Measurements from ENCODE around the gene PIK3CA. TPM values are rescaled to one million over a fixed set of nuclear protein-coding genes. Genes with fewer than 3 reads are reported as not detected.
"Not testable (repeated sequence)": the region's sequence is repeated elsewhere in the genome, so short reads cannot be mapped to it uniquely, and the experiment has no call there.

The PIK3CA gene
- total RNA-seq, 1 experiment from 2014 or later: 13.4 TPM

DNA sequence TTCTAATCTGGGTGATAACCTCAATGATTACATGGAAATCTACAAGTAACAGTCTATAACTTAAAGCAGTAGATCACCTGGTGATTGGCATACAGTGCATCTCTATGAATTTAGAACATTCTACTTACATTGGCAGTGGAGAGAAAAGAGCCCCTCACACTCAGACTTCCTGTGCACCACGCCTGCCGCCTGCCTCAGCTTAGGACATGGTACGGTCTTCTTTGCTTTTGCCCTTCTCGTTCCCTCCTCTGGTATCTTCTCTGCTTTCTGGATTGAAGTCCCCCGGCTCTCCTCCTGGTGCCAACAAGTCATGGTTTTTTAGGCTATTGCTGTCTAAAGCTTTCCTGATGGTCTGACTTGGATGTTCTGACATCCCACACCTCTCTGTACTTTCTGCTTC lies 110.7 kb downstream of the PIK3CA start:
- Histone ChIP-seq H3K27me3 (ENCODE audit: low read length) (no peaks in the 10 kb centered on the region), H2AFZ (ENCODE audit: low read length) (no peak overlapping the region), H3K4me1 (ENCODE audit: insufficient read depth, low read length) (peaks cover 11% of the 10 kb centered on the region), H3F3A (ENCODE audit: low read length, unreplicated experiment) (no peaks in the 10 kb centered on the region), H3K4me2 (ENCODE audit: low read length) (no peak overlapping the region), H3K4me3 (ENCODE audit: low read length) (no peak overlapping the region), H3K9me2 (replicated peaks; ENCODE audit: low read length) (no peaks in the 10 kb centered on the region), H3K9me3 (ENCODE audit: low read length) (no peaks in the 10 kb centered on the region), H3K9ac (ENCODE audit: low read length) (no peak overlapping the region), H3K79me2 (ENCODE audit: low read length) (no peaks in the 10 kb centered on the region), H3K36me3 (ENCODE audit: low read depth, low read length) (no peaks in the 10 kb centered on the region), H4K20me1 (ENCODE audit: low read length) (no peaks in the 10 kb centered on the region), H3K27ac (ENCODE audit: low read length) (no peak overlapping the region)
- no peak for TF ChIP-seq EZH2 (IDR thresholded peaks at IDR 0.05; ENCODE audit: low read length, unreplicated experiment)
- TF ChIP-seq, protein P1, sequence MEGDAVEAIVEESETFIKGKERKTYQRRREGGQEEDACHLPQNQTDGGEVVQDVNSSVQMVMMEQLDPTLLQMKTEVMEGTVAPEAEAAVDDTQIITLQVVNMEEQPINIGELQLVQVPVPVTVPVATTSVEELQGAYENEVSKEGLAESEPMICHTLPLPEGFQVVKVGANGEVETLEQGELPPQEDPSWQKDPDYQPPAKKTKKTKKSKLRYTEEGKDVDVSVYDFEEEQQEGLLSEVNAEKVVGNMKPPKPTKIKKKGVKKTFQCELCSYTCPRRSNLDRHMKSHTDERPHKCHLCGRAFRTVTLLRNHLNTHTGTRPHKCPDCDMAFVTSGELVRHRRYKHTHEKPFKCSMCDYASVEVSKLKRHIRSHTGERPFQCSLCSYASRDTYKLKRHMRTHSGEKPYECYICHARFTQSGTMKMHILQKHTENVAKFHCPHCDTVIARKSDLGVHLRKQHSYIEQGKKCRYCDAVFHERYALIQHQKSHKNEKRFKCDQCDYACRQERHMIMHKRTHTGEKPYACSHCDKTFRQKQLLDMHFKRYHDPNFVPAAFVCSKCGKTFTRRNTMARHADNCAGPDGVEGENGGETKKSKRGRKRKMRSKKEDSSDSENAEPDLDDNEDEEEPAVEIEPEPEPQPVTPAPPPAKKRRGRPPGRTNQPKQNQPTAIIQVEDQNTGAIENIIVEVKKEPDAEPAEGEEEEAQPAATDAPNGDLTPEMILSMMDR (conservative IDR thresholded peaks at IDR 0.05; ENCODE audit: low read depth, low read length): no peak
- TF ChIP-seq EZH2phosphoT487 (IDR thresholded peaks at IDR 0.05; ENCODE audit: borderline replicate concordance, low read length): no peak
- ChIA-PET CTCF (no interaction called here), POLR2A (ENCODE audit: unreplicated experiment) (no interaction called here)
- intact Hi-C loops (cut with micrococcal nuclease): no loop called here
- DNase-seq (no peak), ATAC-seq (no peak)
- BruUV-seq (replicated peaks): no TSS peak

DNA sequence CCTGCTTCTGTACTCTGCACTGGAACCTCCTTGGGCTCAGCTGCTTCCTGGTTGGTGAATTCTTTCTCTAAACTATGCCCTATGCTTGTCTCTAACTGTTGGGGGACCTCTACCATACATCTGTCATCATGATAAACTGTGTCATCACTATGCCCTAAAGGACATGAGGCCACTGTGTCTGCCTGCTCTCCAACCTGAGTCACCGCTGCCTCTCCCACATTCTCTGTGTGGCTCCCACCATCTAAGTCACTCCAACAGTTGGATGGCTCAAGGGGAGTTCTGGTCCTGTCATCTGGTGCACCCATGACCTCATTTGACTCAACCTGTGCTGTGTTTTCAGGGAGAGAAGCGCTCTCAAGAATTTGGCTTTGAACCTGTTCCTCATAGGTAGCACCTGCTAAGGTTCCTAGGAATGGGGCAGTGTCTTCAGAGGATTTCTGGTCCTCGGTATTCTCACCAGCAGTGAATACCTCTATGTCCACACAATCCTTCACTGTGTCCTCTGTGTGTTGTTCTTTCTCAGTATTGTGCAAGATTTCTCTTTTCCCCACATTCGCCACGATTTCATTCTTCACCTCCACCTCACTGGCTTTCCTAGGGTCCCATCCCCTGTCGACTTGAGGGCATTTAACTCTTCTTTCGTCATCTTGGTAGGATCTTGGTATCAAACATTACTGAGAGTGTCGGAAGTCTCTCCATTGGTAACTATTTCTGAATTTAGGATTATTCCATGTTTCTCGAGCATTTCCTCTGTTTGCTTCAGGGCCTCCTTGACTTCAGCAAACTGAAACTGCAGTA lies 112.0 kb downstream of the PIK3CA start:
- H3K27ac ChIP-seq (ENCODE audit: low read length); H3F3A ChIP-seq (ENCODE audit: low read length, unreplicated experiment); H3K36me3 ChIP-seq (ENCODE audit: low read depth, low read length); H3K9ac ChIP-seq (ENCODE audit: low read length); DNase-seq; H3K27me3 ChIP-seq (ENCODE audit: low read length); H4K20me1 ChIP-seq (ENCODE audit: low read length); POLR2A ChIA-PET (ENCODE audit: unreplicated experiment); H3K9me2 ChIP-seq (replicated peaks; ENCODE audit: low read length); H3K79me2 ChIP-seq (ENCODE audit: low read length); ATAC-seq; H3K9me3 ChIP-seq (ENCODE audit: low read length): not testable (repeated sequence)
- H3K4me1 ChIP-seq (ENCODE audit: insufficient read depth, low read length): peaks cover 11% of the 10 kb centered on the region
- CTCF ChIA-PET: interaction anchor here (0.5 to 0.6 kb wide), 2 partner anchors 61 to 160 kb away, joined by 3 read pairs; no protein-coding TSS in a partner anchor
- BruUV-seq (replicated peaks): TSS peak; percentile 68
- peak overlapping the region; percentile 91 for H3K4me2 ChIP-seq (ENCODE audit: low read length)
- peak overlapping the region; percentile 97; the same call in 1 of the 2 replicates for H2AFZ ChIP-seq (ENCODE audit: low read length)
- intact Hi-C loops (cut with micrococcal nuclease): loop anchor here (2.0 to 5.0 kb wide), 3 partner anchors 57 to 153 kb away; no protein-coding TSS in a partner anchor
- H3K4me3 ChIP-seq (ENCODE audit: low read length): peak overlapping the region; percentile 79; the same call in 1 of the 2 replicates

DNA sequence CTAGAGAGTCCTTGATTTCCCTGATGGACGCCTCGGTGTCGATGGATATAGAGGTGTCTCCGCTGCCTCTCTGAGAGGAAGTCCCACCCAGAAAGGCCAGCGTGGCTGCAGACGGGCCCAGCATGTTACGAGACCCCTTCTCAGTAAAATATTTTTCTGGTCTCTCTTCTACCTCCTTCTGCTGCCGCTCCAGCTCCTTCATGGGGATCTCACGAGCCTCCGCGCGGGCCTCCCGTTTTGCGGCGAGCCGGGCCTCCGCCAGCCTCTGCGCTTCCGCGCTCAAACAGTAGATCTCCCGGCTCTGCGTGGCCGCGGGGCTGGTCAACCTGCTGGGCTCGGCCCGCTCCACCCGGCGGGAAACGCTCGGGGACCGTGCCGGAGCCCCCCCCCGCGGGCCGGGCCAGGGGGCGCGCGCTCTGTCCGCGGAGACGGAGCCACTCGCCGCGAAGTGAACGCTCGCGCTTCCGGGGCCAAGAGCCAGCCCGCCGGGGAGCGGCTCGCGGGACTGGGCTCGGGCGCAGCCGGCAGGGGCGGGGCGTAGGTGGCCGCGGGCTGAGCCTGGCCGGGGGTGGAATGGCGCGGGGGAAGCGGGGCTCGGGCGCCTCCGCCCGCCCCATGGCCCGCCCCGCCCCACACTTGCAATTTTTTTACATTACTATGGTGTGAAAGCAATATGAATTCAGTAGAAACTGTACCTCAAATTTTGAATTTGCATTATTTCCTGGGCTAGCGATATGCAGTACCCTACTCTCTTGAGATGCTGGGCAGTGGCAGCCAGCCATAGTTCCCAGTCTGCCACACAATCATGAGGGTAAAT lies 113.0 kb downstream of the PIK3CA start:
- Histone ChIP-seq H3K9me2 (replicated peaks; ENCODE audit: low read length) (no peaks in the 10 kb centered on the region), H3F3A (ENCODE audit: low read length, unreplicated experiment) (no peaks in the 10 kb centered on the region), H2AFZ (ENCODE audit: low read length) (peak overlapping the region; percentile 97), H3K9me3 (ENCODE audit: low read length) (no peaks in the 10 kb centered on the region), H3K79me2 (ENCODE audit: low read length) (no peaks in the 10 kb centered on the region), H3K27ac (ENCODE audit: low read length) (no peak overlapping the region), H3K4me1 (ENCODE audit: insufficient read depth, low read length) (peaks cover 11% of the 10 kb centered on the region), H3K36me3 (ENCODE audit: low read depth, low read length) (no peaks in the 10 kb centered on the region), H4K20me1 (ENCODE audit: low read length) (no peaks in the 10 kb centered on the region), H3K27me3 (ENCODE audit: low read length) (no peaks in the 10 kb centered on the region), H3K4me2 (ENCODE audit: low read length) (peak overlapping the region; percentile 91), H3K9ac (ENCODE audit: low read length) (peak overlapping the region; percentile 83), H3K4me3 (ENCODE audit: low read length) (peak overlapping the region; percentile 79)
- TF ChIP-seq, protein P1 (conservative IDR thresholded peaks at IDR 0.05; ENCODE audit: low read depth, low read length): no peak
- TF ChIP-seq EZH2 (IDR thresholded peaks at IDR 0.05; ENCODE audit: low read length, unreplicated experiment) (no peak), EZH2phosphoT487 (IDR thresholded peaks at IDR 0.05; ENCODE audit: borderline replicate concordance, low read length) (no peak)
- ChIA-PET CTCF (interaction anchor here (0.5 to 1.8 kb wide), 3 partner anchors 60 to 161 kb away, joined by 3 to 5 read pairs (median 3); no protein-coding TSS in a partner anchor), POLR2A (ENCODE audit: unreplicated experiment) (no interaction called here)
- ATAC-seq: peak; percentile 97
- peak; percentile 77 for DNase-seq
- no TSS peak for BruUV-seq (replicated peaks)
- intact Hi-C loops (cut with micrococcal nuclease): loop anchor here (2.0 to 5.0 kb wide), 3 partner anchors 56 to 154 kb away; no protein-coding TSS in a partner anchor
